Neuronal stem cell (in vitro differentiated cells): Measurements from ENCODE around the gene GPR108.

ENCODE experiments used
- DNase-seq: peaks from one replicate; pipeline ENCODE4 v3.0.0-alpha.2; 2013; ENCODE audit warnings: low spot score
- H2AFZ ChIP-seq: one replicate; pipeline ENCODE4 v1.6.1; 2013; ENCODE audit warnings: mild to moderate bottlenecking, low read length, inconsistent platforms
- H2AK5ac ChIP-seq: 2 replicates; pipeline ENCODE4 v1.6.1; 2013; ENCODE audit warnings: low read depth, mild to moderate bottlenecking, inconsistent platforms, low read length, moderate library complexity, mixed read lengths
- H2BK120ac ChIP-seq: 2 replicates; pipeline ENCODE4 v1.6.1; 2013; ENCODE audit warnings: low read depth, mild to moderate bottlenecking, inconsistent platforms, low read length, moderate library complexity, mixed read lengths
- H2BK12ac ChIP-seq: one replicate; pipeline ENCODE4 v1.6.1; 2013; ENCODE audit warnings: low read length, inconsistent platforms
- H2BK15ac ChIP-seq: 2 replicates; pipeline ENCODE4 v1.6.1; 2013; ENCODE audit warnings: mild to moderate bottlenecking, low read length, inconsistent platforms, mixed read lengths
- H2BK5ac ChIP-seq: one replicate; pipeline ENCODE4 v1.6.1; 2013; ENCODE audit warnings: inconsistent platforms, mild to moderate bottlenecking, low read length, moderate library complexity
- H3K14ac ChIP-seq: one replicate; pipeline ENCODE4 v1.6.1; 2013; ENCODE audit warnings: low read length, inconsistent platforms
- H3K18ac ChIP-seq: 2 replicates; pipeline ENCODE4 v1.6.1; 2013; ENCODE audit warnings: low read length, inconsistent platforms
- H3K23ac ChIP-seq: 2 replicates; pipeline ENCODE4 v1.6.1; 2013; ENCODE audit warnings: low read depth, mild to moderate bottlenecking, mixed read lengths, low read length, inconsistent platforms; ENCODE audit not compliant: poor library complexity
- H3K27ac ChIP-seq: replicated peaks from 3 replicates; pipeline ENCODE4 v1.5.1; 2013; ENCODE audit warnings: low read length, inconsistent platforms
- H3K27me3 ChIP-seq, 3 experiments: 2 replicates each; pipeline ENCODE4 v1.6.1; 2013; ENCODE audit warnings: low read length in 3 of 3, mild to moderate bottlenecking in 2 of 3, inconsistent platforms in 1 of 3, low read depth in 1 of 3, mixed read lengths in 1 of 3, moderate library complexity in 1 of 3; ENCODE audit not compliant: control insufficient read depth in 3 of 3, insufficient read depth in 3 of 3
- H3K36me3 ChIP-seq, 2 donors: replicated peaks in 1 of 2; 2 replicates each; pipeline ENCODE4 v1.6.1; 2013; ENCODE audit warnings: low read length in 2 of 2; ENCODE audit not compliant: control insufficient read depth in 2 of 2, insufficient read depth in 2 of 2
- H3K4ac ChIP-seq: 2 replicates; pipeline ENCODE4 v1.6.1; 2013; ENCODE audit warnings: inconsistent platforms, mild to moderate bottlenecking, low read length, moderate library complexity
- H3K4me1 ChIP-seq, 2 donors: 1 replicate in 1 of 2; 2 replicates in 1 of 2; pipeline ENCODE4 v1.6.1; 2013; ENCODE audit warnings: low read length in 2 of 2, low read depth in 1 of 2; ENCODE audit not compliant: control insufficient read depth in 2 of 2, insufficient read depth in 1 of 2
- H3K4me2 ChIP-seq: one replicate; pipeline ENCODE4 v1.6.1; 2013; ENCODE audit warnings: mild to moderate bottlenecking, low read length, inconsistent platforms; ENCODE audit not compliant: insufficient read depth, poor library complexity, severe bottlenecking
- H3K4me3 ChIP-seq, 2 donors: 2 replicates each; pipeline ENCODE4 v1.5.1; 2013; ENCODE audit warnings: low read length in 2 of 2, mild to moderate bottlenecking in 2 of 2, inconsistent platforms in 1 of 2, moderate library complexity in 1 of 2
- H3K79me1 ChIP-seq: one replicate; pipeline ENCODE4 v1.6.1; 2013; ENCODE audit warnings: low read depth, mild to moderate bottlenecking, inconsistent platforms, low read length, moderate library complexity
- H3K9ac ChIP-seq: one replicate; pipeline ENCODE4 v1.6.1; 2013; ENCODE audit warnings: mild to moderate bottlenecking, low read depth, low read length, inconsistent platforms; ENCODE audit not compliant: poor library complexity
- H3K9me3 ChIP-seq, 2 donors: replicated peaks in 1 of 2; 2 replicates each; pipeline versions ENCODE3 to v1.6.1; 2013; ENCODE audit warnings: low read length in 2 of 2, mild to moderate bottlenecking in 2 of 2, inconsistent platforms in 1 of 2, low read depth in 1 of 2, mixed read lengths in 1 of 2, moderate library complexity in 1 of 2; ENCODE audit not compliant: control insufficient read depth in 2 of 2, insufficient read depth in 1 of 2
- H4K8ac ChIP-seq: one replicate; pipeline ENCODE4 v1.6.1; 2013; ENCODE audit warnings: low read depth, mild to moderate bottlenecking, inconsistent platforms, low read length, moderate library complexity
- H4K91ac ChIP-seq: one replicate; pipeline ENCODE4 v1.6.1; 2013; ENCODE audit warnings: low read length, low read depth, mild to moderate bottlenecking, inconsistent platforms; ENCODE audit not compliant: poor library complexity
- WGBS, 2 donors: extraction: QIAGEN DNeasy Blood & Tissue Kit; methylation state at CpG; one replicate each; pipeline ENCODE4 v1.1.7; 2013; ENCODE audit warnings: missing lambda C conversion rate in 2 of 2, mixed read lengths in 1 of 2; ENCODE audit not compliant: insufficient read length in 2 of 2, insufficient replicate concordance in 1 of 2; ENCODE audit errors: extremely low coverage in 2 of 2; 5-methylcytosine and 5-hydroxymethylcytosine counted together

GPR108 gene

GRCh38 chr19:6760606-6761005 lies 23.2 kb upstream of the GPR108 start:
- Histone ChIP-seq H3K79me1 (no peaks in the 10 kb centered on the region), H2AFZ (peak overlapping the region; percentile 74), H2BK5ac (peak overlapping the region; percentile 19), H3K18ac (peak overlapping the region; percentile 27), H3K4ac (no peak overlapping the region), H3K27me3 (peaks cover 0 to under 1% (median under 1%) of the 10 kb centered on the region in 3 experiments), H3K9me3 (no peaks in the 10 kb centered on the region), H2AK5ac (no peak overlapping the region), H4K91ac (peak overlapping the region; percentile 30), H3K36me3 (no peaks in the 10 kb centered on the region), H2BK12ac (peak overlapping the region; percentile 41), H3K27ac (no peak overlapping the region), H3K14ac (peak overlapping the region; percentile 8), H3K4me3 (no peak overlapping the region), H3K4me2 (no peak overlapping the region), H3K23ac (no peak overlapping the region), H2BK120ac (no peak overlapping the region), H4K8ac (no peak overlapping the region), H3K9ac (no peak overlapping the region), H2BK15ac (no peak overlapping the region), H3K4me1 (no peaks in the 10 kb centered on the region)
- no peak for DNase-seq
- WGBS, 2 donors = no CpG with 5 or more reads among the region's 17 CpGs

- Histone ChIP-seq H2AK5ac (peak overlapping the region; percentile 88), H3K14ac (no peak overlapping the region), H3K18ac (peak overlapping the region; percentile 38), H3K27ac (no peak overlapping the region), H2BK15ac (no peak overlapping the region), H3K23ac (no peak overlapping the region), H3K79me1 (no peaks in the 10 kb centered on the region), H3K36me3 (peaks cover 13 to 23% of the 10 kb centered on the region in 2 donors), H3K9me3 (no peaks in the 10 kb centered on the region), H3K27me3 (no peaks in the 10 kb centered on the region), H3K4me1 (peaks cover 0 to 5% of the 10 kb centered on the region in 2 donors), H3K4me3 (no peak overlapping the region), H4K91ac (no peak overlapping the region), H2BK5ac (peak overlapping the region; percentile 0), H3K9ac (no peak overlapping the region), H4K8ac (no peak overlapping the region), H3K4me2 (no peak overlapping the region), H2AFZ (no peak overlapping the region), H3K4ac (no peak overlapping the region), H2BK12ac (no peak overlapping the region), H2BK120ac (no peak overlapping the region)
- WGBS, 2 donors = no CpG with 5 or more reads among the region's 23 CpGs
- no peak for DNase-seq
Measured at GRCh38 chr19:6754653-6755463, 17.5 kb upstream of the GPR108 start.

GRCh38 chr19:6754136-6754535 lies 16.8 kb upstream of the GPR108 start:
- Histone ChIP-seq H3K27ac (no peak overlapping the region), H3K23ac (peak overlapping the region; percentile 98), H3K9me3 (no peaks in the 10 kb centered on the region), H2BK5ac (peak overlapping the region; percentile 0), H2AFZ (no peak overlapping the region), H2AK5ac (peak overlapping the region; percentile 88), H3K4me2 (no peak overlapping the region), H3K18ac (peak overlapping the region; percentile 80), H3K14ac (peak overlapping the region; percentile 94), H3K27me3 (no peaks in the 10 kb centered on the region), H3K4ac (no peak overlapping the region), H3K36me3 (peaks cover 18 to 30% of the 10 kb centered on the region in 2 donors), H2BK15ac (peak overlapping the region; percentile 21), H3K4me3 (no peak overlapping the region), H2BK12ac (peak overlapping the region; percentile 10), H4K8ac (no peak overlapping the region), H2BK120ac (no peak overlapping the region), H3K9ac (no peak overlapping the region), H3K4me1 (peaks cover 0 to 5% of the 10 kb centered on the region in 2 donors), H3K79me1 (no peaks in the 10 kb centered on the region), H4K91ac (no peak overlapping the region)
- WGBS, 2 donors = no CpG with 5 or more reads among the region's 22 CpGs
- no peak for DNase-seq

- peak overlapping the region; percentile 44 for H3K27ac ChIP-seq
- no peaks in the 10 kb centered on the region for H3K79me1 ChIP-seq
- no peak overlapping the region for H3K4ac ChIP-seq
- H2AK5ac ChIP-seq = peak overlapping the region; percentile 88
- H3K18ac ChIP-seq = peak overlapping the region; percentile 96
- peak overlapping the region in 1 of 2 donors; percentile 72 for H3K4me3 ChIP-seq
- peak; percentile 90 for DNase-seq
- H3K9ac ChIP-seq = peak overlapping the region; percentile 77
- H2BK5ac ChIP-seq = no peak overlapping the region
- H3K14ac ChIP-seq = peak overlapping the region; percentile 94
- H2BK120ac ChIP-seq = no peak overlapping the region
- no peak overlapping the region for H2BK15ac ChIP-seq
- H3K36me3 ChIP-seq = peaks cover 19 to 37% of the 10 kb centered on the region in 2 donors
- H3K4me2 ChIP-seq = peak overlapping the region; percentile 89
- no CpG with 5 or more reads among the region's 50 CpGs for WGBS, 2 donors
- H3K23ac ChIP-seq = peak overlapping the region; percentile 98
- no peak overlapping the region for H4K8ac ChIP-seq
- no peaks in the 10 kb centered on the region for H3K27me3 ChIP-seq
- peaks cover 0 to 5% of the 10 kb centered on the region in 2 donors for H3K4me1 ChIP-seq
- H3K9me3 ChIP-seq = no peaks in the 10 kb centered on the region
- H4K91ac ChIP-seq = no peak overlapping the region
- H2BK12ac ChIP-seq = no peak overlapping the region
- H2AFZ ChIP-seq = no peak overlapping the region
Measured at GRCh38 chr19:6753178-6754031, 16.0 kb upstream of the GPR108 start.
